Lower leg skin (tissue), 3 donors: Measurements from ENCODE around the gene OASL.

Source experiments
- CTCF ChIP-seq, 3 donors: fragments of 450-650 bp; IDR thresholded peaks; one replicate each; pipeline ENCODE4 v1.5.1; 2016; ENCODE audit warnings: antibody characterized with exemption in 3 of 3, mild to moderate bottlenecking in 3 of 3, moderate library complexity in 2 of 3
- POLR2A ChIP-seq, 2 donors: fragments of 450-650 bp; IDR thresholded peaks; one replicate each; pipeline ENCODE4 v1.6.1; 2016 to 2017; ENCODE audit warnings: antibody characterized with exemption in 2 of 2, mild to moderate bottlenecking in 1 of 2, moderate library complexity in 1 of 2

DNA sequence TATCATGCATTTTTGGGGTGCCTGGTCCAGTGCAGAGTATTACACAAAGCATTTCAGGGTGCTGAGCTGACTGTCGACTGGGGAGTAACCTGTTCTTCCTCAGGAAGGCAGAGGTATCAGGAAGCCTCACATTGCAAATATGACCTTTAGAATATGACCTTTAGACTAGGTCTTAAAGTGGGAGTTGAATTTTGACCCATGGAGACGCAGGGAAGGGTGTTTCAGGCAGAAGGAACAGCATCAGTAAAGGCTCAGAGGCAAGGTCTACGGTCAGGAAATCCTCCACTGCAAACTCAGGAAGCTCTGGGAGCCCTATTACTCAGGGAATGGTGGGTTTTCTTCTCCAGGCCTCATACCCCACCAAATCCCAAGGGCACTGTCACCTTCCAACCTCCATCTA lies 49.4 kb downstream of the OASL start:
- TF ChIP-seq CTCF (IDR thresholded peaks at IDR 0.05) (no peak), POLR2A (IDR thresholded peaks at IDR 0.05) (no peak)
